Thoracic aorta (tissue), 2 donors: Measurements from ENCODE around the gene ARHGEF28. TPM values are rescaled to one million over a fixed set of nuclear protein-coding genes. Genes with fewer than 3 reads are reported as not detected.

Source experiments
- ATAC-seq: fragments of 150-250 bp; one replicate; pipeline ENCODE4 v1.8.0; 2017; ENCODE audit warnings: low read depth; ENCODE audit not compliant: insufficient number of reproducible peaks, low FRiP score
- DNase-seq: peaks from one replicate; pipeline ENCODE4 v3.0.0-alpha.2; 2020; ENCODE audit warnings: low spot score
- H3K27ac ChIP-seq, 2 donors: fragments of 200-600 bp; sonication (generic); 1 replicate in 1 of 2; 2 replicates in 1 of 2; pipeline ENCODE4 v1.5.1; 2016; ENCODE audit warnings: mild to moderate bottlenecking in 2 of 2, moderate library complexity in 2 of 2
- H3K27me3 ChIP-seq: fragments of 200-600 bp; sonication (generic); replicated peaks from 2 replicates; pipeline ENCODE4 v1.6.0; 2016; ENCODE audit warnings: mild to moderate bottlenecking; ENCODE audit not compliant: insufficient read depth
- H3K36me3 ChIP-seq: fragments of 200-600 bp; sonication (generic); one replicate; pipeline ENCODE4 v1.5.1; 2016
- H3K4me1 ChIP-seq, 2 donors: fragments of 200-600 bp; sonication (generic); 1 replicate in 1 of 2; 2 replicates in 1 of 2; pipeline versions ENCODE4 v1.5.1 to v1.6.0; 2016; ENCODE audit warnings: low read depth in 2 of 2, mild to moderate bottlenecking in 1 of 2; ENCODE audit not compliant: control insufficient read depth in 1 of 2
- H3K4me3 ChIP-seq: fragments of 200-600 bp; sonication (generic); 2 replicates; pipeline ENCODE4 v1.5.1; 2016; ENCODE audit warnings: mild to moderate bottlenecking
- H3K9me3 ChIP-seq: fragments of 200-600 bp; sonication (generic); 2 replicates; pipeline ENCODE4 v1.5.1; 2016
- total RNA-seq, 2 donors: library from RNA; depleted of rRNA; stranded (reverse); fragments of >200 nt; gene quantifications; one replicate each; pipeline versions ENCODE4 v1.1.0 to v1.2.3, GENCODE V29; 2016
- TF ChIP-seq, protein P1 (sequence below): fragments of 200-600 bp; sonication (generic); IDR thresholded peaks from one replicate; pipeline ENCODE4 v1.5.1; 2019; ENCODE audit warnings: antibody characterized with exemption

Gene ARHGEF28
- total RNA-seq, 2 donors from 2014 or later = 35.5 to 40.8 TPM

DNA sequence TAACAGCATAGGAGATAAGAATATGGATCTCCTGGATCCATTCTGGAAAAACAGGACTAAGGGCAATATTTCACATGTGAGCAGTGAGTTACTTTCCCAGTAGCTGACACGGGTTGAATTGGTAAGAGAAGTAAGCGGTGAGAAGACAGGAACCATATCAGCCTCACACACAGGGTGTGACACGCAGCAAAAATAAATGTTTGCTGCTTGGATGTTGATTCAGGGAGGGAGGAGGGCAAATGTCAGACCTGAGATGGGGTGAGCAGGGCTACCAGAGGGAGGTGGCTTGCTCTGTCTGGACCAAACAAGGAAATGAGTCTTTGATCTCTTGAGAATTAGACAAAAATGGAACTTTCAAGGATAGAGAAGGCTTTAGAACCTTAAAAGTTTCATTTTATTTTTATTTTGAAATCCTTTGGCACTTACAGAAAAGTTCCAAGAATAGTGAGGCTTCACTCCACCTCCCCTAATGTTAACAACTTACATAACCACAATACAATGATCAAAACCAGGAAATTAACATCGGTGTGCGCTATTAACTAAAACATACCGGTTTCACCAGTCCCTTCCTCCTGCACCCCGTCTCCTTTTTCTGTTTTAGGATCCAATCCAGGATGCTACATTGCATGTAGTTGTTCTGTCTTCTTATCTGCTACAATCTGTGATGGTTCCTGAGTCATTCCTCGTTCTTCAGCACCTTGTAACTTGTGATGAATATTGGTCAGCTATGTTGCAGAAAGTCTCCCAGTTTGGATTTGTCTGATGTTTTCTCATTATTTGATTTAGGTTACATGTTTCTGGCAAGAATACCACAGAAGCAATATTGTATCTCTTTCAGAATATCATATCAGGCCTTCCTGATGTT lies 20.5 kb upstream of the ARHGEF28 start:
- TF ChIP-seq, protein P1, sequence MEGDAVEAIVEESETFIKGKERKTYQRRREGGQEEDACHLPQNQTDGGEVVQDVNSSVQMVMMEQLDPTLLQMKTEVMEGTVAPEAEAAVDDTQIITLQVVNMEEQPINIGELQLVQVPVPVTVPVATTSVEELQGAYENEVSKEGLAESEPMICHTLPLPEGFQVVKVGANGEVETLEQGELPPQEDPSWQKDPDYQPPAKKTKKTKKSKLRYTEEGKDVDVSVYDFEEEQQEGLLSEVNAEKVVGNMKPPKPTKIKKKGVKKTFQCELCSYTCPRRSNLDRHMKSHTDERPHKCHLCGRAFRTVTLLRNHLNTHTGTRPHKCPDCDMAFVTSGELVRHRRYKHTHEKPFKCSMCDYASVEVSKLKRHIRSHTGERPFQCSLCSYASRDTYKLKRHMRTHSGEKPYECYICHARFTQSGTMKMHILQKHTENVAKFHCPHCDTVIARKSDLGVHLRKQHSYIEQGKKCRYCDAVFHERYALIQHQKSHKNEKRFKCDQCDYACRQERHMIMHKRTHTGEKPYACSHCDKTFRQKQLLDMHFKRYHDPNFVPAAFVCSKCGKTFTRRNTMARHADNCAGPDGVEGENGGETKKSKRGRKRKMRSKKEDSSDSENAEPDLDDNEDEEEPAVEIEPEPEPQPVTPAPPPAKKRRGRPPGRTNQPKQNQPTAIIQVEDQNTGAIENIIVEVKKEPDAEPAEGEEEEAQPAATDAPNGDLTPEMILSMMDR = no peak
- no peak overlapping the region for H3K4me3 ChIP-seq
- no peaks in the 10 kb centered on the region for H3K4me1 ChIP-seq
- no peaks in the 10 kb centered on the region for H3K27me3 ChIP-seq
- ATAC-seq (no peak), DNase-seq (no peak)
- peaks cover 6% of the 10 kb centered on the region for H3K9me3 ChIP-seq
- H3K36me3 ChIP-seq = no peaks in the 10 kb centered on the region
- H3K27ac ChIP-seq = no peak overlapping the region

DNA sequence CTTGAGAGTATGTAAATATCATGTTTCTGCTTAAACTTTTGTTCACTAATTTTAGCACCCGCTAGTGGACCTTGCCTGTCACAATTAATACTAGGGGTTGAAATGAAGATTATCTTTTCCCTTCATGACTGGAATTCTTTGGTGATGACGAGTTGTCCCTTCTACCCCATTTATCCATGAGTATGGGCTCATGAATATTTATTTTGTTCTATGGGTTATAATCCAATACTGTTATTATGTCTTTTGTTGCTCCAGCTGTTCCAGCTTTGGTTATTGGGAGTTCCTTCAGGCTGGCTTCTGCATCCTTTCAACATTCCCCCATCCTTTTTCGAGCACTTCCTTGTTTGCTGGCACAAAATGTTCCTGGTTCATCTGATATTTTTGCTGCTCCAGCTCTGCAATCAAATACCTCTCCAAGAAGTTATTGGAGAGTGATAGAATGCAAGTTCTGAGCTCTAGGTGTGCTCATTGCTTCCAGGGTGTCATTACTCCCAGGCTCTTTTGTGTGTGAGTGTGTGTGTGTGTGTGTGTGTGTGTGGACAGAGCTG lies 19.7 kb upstream of the ARHGEF28 start:
- DNase-seq (no peak), ATAC-seq (no peak)
- no peaks in the 10 kb centered on the region for H3K36me3 ChIP-seq
- TF ChIP-seq, protein P1 = no peak
- peaks cover 6% of the 10 kb centered on the region for H3K9me3 ChIP-seq
- no peaks in the 10 kb centered on the region for H3K27me3 ChIP-seq
- H3K4me3 ChIP-seq = no peak overlapping the region
- H3K4me1 ChIP-seq = no peaks in the 10 kb centered on the region
- no peak overlapping the region for H3K27ac ChIP-seq

DNA sequence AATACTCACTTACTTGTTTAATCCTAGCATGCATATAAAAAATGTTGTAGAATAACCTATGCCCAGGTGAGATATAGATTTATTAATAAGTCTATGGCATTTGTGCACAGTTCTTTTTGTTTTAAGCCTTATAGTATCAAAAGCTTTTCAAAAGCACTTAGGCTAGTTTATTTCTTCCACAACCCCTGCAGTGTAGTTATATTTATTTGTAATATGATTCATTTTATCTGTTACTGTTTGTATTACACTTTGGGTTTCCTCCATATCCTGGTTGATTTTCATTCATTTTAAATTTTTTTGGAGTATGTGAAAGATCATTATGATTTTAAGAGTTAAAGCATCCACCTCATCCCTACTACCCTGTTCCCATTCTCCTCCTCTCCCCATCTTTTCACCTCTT lies 18.8 kb upstream of the ARHGEF28 start:
- DNase-seq (no peak), ATAC-seq (no peak)
- Histone ChIP-seq H3K4me1 (no peaks in the 10 kb centered on the region), H3K36me3 (no peaks in the 10 kb centered on the region), H3K27me3 (no peaks in the 10 kb centered on the region), H3K4me3 (no peak overlapping the region), H3K27ac (no peak overlapping the region), H3K9me3 (no peaks in the 10 kb centered on the region)
- TF ChIP-seq, protein P1 = no peak

DNA sequence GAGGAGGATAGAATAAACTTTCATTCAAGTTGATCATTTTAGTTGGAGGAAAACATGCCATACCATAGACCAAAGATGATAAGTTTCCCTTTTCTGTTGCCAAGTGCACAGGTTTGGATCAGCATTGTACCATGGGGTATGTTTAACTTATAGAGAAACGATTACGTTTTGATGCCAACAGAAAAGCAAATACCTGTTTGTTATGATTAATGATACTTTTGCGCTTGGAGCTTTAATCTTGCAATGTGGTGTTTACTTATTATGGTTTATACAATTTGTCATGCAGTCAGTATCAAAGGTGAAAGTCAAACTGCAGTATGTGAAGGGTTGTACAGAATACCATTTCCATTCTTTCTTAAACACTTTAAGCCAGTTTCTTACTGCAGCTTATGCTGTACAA lies 13.2 kb upstream of the ARHGEF28 start:
- Histone ChIP-seq H3K9me3 (no peaks in the 10 kb centered on the region), H3K27ac (no peak overlapping the region), H3K36me3 (no peaks in the 10 kb centered on the region), H3K27me3 (no peaks in the 10 kb centered on the region), H3K4me1 (no peaks in the 10 kb centered on the region), H3K4me3 (no peak overlapping the region)
- TF ChIP-seq, protein P1 = no peak
- ATAC-seq (no peak), DNase-seq (no peak)

DNA sequence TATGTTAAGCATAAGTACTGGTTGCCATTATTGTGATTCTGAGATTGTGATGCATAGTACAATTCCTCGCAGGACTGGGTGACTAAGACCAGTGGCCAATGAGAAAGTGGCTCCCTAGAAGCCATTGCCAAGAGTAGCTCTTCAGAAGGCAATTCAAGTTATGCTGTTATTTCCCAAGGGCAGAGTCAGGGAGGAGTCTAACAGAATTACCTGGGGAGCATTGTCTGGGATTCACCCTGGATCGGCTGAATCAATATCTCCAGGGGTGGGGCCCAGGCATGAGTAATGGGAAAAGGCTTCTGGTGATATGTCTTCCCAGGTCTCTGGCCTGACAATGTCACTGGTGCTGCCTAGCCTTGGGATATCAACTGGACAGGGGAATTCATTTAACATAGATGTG lies 10.9 kb upstream of the ARHGEF28 start:
- no peak for DNase-seq
- Histone ChIP-seq H3K36me3 (no peaks in the 10 kb centered on the region), H3K4me3 (no peak overlapping the region), H3K9me3 (no peaks in the 10 kb centered on the region), H3K4me1 (no peaks in the 10 kb centered on the region), H3K27ac (no peak overlapping the region), H3K27me3 (no peaks in the 10 kb centered on the region)
- ATAC-seq = no peak
- TF ChIP-seq, protein P1 = no peak
